ENCODE results near the gene UACA.
"Not testable (repeated sequence)": the region's sequence is repeated elsewhere in the genome, so short reads cannot be mapped to it uniquely, and the experiment has no call there.

UACA gene

GRCh38 chr15:70753101-70753829 lies 10.1 kb downstream of the UACA start:
- DNase-seq (ENCODE audit: extremely low read depth in 1 of 2, low read depth in 1 of 2): no peak

DNA sequence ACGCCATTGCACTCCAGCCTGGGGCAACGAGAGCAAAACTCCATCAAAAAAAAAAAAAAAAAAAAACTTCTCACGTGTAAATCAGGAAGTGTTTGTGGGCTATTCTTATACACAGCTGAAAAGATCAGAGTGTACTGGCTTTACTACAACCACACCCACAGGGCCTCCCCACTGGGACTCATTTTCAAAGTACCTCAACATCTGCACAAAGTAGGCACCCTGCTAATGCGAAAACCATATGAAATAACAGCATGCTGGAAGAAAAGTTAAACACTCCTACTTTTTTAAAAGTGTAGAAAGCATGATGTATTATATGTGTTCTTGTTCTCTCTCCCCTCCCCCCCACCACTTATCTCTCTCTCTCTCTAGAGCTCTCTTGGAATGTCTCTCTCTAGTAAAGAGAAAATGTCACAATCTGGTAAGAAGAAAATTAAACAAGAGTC lies 11.1 kb downstream of the UACA start:
- DNase-seq (ENCODE audit: extremely low read depth in 1 of 2, low read depth in 1 of 2): no peak

GRCh38 chr15:70750203-70750869 lies 13.0 kb downstream of the UACA start:
- DNase-seq (ENCODE audit: extremely low read depth in 1 of 2, low read depth in 1 of 2): no peak

DNA sequence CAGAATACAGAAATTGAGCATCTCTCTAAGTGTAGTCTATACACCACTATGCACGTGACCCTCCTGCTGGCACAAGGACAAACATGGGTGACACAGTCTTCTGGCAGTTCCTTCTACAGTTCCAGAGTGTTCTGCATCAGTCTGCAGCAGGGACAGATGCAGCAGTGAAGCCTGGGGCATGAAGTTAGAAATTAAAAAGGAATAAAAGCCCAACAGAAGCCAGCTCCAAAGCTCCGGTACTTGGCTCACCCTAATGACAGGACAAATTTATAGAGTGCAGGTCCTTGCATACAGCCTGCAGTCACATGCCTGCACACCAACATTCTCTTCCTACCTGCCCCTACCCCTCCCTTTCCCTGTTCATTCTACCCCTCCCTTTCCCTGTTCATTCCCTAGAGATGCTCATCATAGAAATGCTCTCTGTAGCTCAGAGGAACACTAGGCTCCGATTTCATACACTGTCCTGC lies 15.0 kb downstream of the UACA start:
- DNase-seq (ENCODE audit: extremely low read depth in 1 of 2, low read depth in 1 of 2): no peak

DNA sequence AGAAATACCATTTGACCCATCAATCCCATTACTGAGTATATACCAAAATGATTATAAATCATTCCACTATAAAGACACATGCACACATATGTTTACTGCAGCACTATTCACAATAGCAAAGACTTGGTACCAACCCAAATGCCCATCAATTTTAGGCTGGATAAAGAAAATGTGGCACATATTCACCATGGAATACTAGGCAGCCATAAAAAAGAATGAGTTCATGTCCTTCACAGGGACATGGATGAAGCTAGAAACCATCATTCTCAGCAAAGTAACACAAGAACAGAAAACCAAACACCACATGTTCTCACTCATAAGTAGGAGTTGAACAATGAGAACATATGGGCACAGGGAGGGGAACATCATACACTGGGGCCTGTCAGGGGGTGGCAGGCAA lies 16.8 kb downstream of the UACA start:
- not testable (repeated sequence) for DNase-seq (ENCODE audit: extremely low read depth in 1 of 2, low read depth in 1 of 2)

GRCh38 chr15:70742928-70743327 lies 20.4 kb downstream of the UACA start:
- no peak for DNase-seq (ENCODE audit: extremely low read depth in 1 of 2, low read depth in 1 of 2)

DNA sequence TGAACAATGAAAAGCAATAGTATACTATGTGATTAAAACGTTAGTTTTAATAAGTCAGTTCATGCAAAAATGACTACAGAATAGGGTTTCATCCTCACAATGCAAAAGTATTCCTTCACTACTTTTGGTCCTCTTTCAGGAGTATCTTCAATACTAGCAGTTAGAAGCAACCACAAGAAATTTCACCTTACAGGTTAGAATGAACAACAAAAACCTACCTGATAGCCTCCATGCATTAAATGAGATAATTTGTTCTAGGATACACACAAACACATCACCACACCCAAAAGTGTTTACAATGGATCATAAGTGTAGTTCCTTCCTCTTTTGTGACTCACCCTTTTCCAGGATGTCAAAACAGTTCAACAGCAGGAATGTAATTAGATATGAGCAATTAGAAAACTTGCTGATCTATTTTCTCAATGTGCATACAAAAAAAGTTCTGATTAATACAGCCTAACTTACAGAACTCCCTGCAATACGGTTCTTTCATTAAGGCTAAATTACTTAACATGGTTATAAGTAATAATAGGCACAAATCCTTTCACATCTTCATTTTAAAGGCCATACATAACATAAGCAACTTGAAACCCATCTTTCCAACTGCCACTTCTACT lies 21.6 kb downstream of the UACA start:
- DNase-seq (ENCODE audit: extremely low read depth in 1 of 2, low read depth in 1 of 2): no peak

GRCh38 chr15:70741107-70741531 lies 22.2 kb downstream of the UACA start:
- DNase-seq (ENCODE audit: extremely low read depth in 1 of 2, low read depth in 1 of 2): no peak

- DNase-seq (ENCODE audit: extremely low read depth in 1 of 2, low read depth in 1 of 2): not testable (repeated sequence)
These were observed 28.3 kb downstream of the UACA start for GRCh38 chr15:70735040-70735439.

- no peak for DNase-seq (ENCODE audit: extremely low read depth in 1 of 2, low read depth in 1 of 2)
These were observed 34.2 kb downstream of the UACA start for GRCh38 chr15:70729164-70729563.

GRCh38 chr15:70726753-70727152 lies 36.6 kb downstream of the UACA start:
- no peak for DNase-seq (ENCODE audit: extremely low read depth in 1 of 2, low read depth in 1 of 2)

DNA sequence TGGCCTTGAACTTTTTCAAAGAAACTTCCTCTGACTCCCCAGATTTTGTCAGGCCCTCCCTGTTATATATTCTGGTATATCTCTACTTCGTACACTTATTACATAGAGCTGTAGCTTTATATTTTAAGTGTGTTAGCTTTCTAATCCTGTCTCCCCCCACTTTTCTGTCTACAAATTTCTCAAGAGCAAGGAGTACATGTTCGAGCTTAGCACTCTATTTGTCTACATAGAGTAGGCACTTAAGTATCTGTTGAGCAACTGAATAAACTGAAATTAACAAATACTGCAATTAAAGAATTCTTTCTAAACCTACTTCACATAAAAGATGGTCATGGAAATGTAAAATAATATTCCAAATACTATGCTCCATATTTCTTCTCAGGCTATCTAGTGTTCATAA lies 39.4 kb downstream of the UACA start:
- DNase-seq (ENCODE audit: extremely low read depth in 1 of 2, low read depth in 1 of 2): no peak

DNA sequence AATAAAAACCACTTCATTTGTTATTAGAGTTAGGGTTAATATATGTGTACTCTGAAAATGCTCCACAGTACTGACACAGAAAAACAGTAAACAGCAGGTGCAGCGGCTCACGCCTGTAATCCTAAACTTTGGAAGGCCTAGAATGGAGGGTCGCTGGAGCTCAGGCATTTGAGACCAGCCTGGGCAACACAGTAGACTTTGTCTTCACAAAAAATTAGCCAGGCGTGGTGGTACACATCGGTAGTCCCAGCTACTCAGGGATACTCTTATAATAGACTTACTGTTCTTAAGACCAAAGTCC lies 40.3 kb downstream of the UACA start:
- DNase-seq (ENCODE audit: extremely low read depth in 1 of 2, low read depth in 1 of 2): no peak

DNA sequence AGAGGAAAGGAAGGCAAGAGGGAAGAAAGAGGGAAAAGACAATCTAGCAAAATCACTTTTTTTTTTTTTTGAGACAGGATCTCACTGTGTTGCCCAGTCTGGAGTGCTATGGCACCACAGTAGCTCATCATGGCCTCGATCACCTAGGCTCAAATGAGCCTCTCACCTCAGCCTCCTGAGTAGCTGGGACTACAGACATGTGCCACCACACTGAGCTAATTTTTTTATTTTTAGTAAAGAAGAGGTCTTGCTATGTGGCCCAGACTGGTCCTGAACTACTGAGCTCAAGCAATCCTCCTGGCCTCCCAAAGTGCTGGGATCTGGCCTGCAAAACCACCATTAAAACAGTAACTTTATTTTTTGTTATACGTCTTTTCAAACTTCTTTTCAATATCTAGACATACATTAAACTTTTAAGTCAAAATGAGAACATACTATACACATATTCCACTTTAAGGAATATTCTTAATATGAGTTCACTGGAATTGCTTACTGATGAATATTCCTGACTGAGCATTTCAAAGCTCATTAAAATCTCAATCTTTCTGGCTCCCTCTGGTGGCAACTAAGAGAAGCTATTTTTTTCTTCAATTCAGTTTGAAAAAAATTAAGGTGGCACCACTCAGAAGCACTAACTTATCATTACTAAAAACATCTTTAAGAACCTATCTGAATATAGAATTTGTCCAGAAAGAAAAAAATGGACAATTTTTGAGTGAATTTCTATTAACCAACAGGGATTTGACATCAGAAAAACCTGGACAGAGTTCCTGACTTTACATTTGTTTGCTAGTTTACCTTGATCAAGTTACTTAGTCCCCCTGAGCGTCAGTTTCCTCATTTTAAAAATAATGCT lies 40.9 kb downstream of the UACA start:
- no peak for DNase-seq (ENCODE audit: extremely low read depth in 1 of 2, low read depth in 1 of 2)

DNA sequence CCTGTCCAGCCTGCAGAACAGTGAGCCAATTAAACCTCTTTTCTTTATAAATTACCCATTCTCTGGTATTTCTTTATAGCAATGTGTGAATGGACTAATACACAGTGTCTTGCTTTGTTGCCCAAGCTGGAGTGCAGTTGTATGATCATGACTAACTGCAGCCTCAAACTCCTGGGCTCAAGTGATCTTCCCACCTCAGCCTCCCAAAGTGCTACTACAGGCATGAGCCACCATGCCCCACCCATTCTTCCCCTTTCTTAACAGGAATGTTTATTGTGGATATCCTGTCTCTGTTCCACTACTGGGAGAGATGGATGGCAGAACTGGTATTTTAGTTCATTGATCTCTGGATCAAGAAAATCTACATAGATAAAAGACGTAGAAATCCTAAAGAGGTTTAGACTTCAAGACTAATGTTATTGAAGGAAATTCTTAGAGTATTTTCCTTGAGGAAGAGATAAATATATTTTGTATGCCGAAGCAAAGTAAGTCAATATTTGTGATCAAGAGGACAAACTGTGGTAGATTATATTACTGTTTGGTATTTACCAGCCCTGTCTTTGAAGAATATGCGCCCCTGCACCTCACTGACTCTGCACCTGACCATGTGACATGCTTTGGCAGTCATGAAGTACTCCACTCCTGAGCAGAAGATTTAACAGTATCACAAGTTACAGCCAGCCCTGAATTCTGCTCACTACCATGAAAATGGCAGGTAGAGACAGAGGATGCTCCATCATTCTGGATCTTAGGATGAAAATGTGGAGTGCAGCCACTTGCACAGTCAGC lies 42.9 kb downstream of the UACA start:
- no peak for DNase-seq (ENCODE audit: extremely low read depth in 1 of 2, low read depth in 1 of 2)

DNA sequence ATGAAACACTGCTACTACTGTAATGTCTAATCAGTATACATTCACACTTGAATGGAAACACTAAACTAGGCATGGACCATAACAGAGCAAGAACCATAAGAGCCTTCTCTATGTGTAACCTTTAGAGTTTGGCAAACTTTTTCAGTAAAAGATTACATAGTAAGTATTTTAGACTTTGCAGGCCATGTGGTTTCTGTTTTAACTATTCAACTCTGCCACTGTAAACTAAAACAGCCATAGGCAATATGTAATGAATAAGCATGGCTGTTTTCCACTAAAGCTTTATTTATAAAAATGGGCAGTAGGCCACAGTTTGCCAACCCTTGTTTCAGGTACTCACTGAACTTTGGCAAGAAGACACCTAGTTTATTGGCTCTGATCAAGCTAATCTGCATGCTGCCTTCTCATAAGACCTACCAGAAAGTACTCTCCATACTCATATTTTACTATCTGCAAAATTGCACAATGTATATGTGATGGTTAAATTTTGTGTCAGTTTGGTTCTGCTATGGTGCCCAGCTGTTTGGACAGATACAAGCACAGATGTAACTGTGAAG lies 46.0 kb downstream of the UACA start:
- DNase-seq (ENCODE audit: extremely low read depth in 1 of 2, low read depth in 1 of 2): no peak

DNA sequence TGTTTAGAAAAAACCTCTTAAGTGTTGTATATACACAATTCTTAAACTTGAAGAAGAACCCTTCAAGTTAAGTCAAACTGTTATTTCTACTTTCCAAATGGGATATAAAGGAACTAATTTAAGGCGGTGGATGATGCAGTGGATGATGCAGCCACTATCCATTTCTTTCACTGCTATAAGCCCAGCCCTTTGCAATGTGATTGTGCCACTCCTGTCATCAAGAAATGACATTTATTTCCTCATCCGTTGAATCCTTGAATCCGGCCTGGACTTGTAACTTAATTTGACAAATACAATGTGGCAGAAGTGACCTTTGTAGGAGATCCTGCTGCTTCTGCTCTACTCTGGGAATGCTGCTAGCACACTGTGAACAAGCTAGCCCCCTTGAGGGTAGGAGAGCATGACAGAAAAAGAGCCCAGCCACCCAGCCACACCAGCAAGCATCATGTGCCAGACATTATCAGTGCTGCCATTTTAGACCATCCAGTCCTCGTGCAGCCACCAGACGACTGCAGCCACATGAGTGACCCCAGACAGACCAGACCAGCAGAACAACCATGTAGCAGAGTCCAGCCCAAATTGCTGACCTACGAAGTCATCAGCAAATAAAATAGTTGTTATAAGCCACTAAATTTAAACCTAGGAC lies 47.4 kb downstream of the UACA start:
- DNase-seq (ENCODE audit: extremely low read depth in 1 of 2, low read depth in 1 of 2): no peak

GRCh38 chr15:70714565-70714964 lies 48.8 kb downstream of the UACA start:
- DNase-seq (ENCODE audit: extremely low read depth in 1 of 2, low read depth in 1 of 2): no peak

DNA sequence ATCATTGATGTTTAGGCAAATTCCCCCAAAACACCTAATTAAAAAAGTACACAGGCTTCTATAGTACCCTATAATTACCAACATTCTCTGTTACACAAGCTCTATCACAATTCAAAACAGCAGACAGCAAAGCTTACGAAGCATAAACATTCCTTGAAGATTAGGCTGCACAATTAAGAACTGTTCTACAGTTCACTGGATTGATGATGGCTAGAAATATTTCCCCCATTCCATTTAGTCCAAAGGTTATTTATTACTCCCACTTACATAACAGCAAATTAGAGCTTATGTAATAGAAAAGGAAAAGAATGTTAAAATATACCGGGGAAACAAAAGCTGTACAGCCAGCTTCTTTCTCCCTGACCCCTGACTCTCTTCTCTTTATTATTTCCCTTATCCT lies 49.3 kb downstream of the UACA start:
- DNase-seq (ENCODE audit: extremely low read depth in 1 of 2, low read depth in 1 of 2): no peak

DNA sequence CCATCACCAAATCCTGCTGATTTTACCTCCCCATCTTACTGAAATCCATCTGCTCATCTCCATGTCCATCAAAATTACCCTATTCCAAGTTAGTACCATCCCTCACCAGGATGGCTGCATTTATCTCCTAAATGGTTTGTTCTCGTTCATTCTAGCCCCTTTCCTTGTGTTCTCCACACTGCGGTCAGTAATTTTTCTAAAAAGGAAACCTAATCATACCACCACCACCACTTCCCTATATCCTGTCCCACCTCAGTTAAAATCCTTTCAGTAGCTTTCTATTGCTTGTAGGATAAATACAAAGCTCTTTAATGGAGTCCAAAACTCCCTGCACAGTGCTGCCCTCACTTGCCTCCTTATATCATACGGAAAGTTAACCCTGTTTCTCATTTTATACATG lies 51.1 kb downstream of the UACA start:
- DNase-seq (ENCODE audit: extremely low read depth in 1 of 2, low read depth in 1 of 2): no peak

Measured in activated CD8-positive, alpha-beta memory T cell treated with anti-CD3 and anti-CD28 coated beads for 1 hour (primary cell).